Measurements from ENCODE around the gene NT5C3A. TPM values are rescaled to one million over a fixed set of nuclear protein-coding genes. Genes with fewer than 3 reads are reported as not detected.
"Not testable (repeated sequence)": the region's sequence is repeated elsewhere in the genome, so short reads cannot be mapped to it uniquely, and the experiment has no call there.

The NT5C3A gene
- polyA plus RNA-seq, 4 donors: 32.5 to 39.9 (median 36.5) TPM

DNA sequence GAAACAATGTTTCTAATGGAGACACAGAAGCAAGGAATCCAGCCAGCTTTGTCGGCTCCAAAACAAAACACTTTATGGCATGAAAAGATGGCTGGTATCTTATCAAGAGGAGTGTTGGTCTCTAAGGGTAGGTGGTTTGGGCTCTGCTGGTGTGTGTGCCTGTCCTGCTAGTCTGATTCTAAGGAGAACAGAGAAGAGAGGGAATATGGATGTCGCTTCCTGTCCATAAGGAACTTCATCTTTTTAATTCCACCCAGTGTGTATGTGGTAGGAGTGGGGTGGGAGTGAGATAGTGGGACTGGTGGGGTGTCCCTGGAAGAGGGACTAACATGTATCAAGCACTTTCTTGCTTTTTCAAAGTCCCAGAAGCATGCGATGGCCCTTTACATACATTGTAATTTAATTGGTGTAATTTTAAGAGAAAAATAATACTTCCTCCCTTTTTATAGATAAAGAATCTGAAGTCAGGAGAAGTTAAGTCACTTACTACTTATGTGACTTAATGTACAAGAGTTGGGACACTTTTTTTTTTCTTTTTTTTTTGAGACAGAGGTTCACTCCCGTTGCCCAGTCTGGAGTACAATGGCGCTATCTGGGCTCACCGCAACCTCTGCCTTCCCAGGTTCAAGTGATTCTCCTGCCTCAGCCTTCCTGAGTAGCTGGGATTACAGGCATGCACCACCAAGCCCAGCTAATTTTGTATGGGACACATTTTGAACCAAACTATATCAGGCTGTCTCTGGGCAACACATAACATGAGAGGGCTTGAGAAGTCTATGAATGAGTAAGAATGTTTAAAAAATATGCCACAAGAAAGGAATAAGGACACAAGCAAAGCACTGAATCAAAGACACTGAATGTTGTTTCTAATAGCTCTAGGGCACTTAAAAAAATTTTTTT, 18.8 kb downstream of the NT5C3A start:
- DNase-seq (ENCODE audit: low read depth in 4 of 4, low spot score in 3 of 4): no peak

- no peak for DNase-seq (ENCODE audit: low read depth in 4 of 4, low spot score in 3 of 4)
Observed at GRCh38 chr7:33041631-33042428, 20.7 kb downstream of the NT5C3A start.

DNA sequence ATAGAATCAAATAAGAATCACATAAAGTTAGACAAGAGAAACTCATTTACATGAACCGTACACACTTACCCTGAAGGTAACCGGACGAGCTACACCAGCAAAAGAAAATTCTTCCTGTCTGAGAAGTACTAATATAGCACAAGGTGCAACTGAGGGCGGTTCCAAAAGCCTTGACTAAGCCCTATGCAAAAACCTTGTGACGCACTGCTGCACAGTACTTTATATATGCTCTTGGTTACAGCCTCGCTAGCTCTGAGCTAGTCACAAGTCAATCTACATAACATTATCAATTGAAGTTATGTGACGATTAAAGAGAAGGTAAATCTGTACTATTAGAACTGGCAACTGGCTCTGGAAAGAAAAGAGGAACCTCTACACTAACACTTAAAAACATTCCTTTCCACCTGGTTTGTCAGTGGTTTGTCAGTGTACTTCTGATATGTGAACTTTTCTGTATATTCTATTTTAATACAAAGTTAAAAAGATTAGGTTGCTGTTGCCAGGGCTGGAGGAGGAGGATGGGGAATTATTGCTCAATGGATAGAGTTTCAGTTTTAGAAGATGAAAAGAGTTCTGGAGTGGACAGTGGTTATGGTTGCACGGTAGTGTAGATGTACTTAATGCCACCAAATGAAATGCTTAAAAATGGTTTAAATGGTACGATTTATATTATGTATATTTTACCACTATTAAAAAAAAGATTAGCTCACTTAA, 21.6 kb downstream of the NT5C3A start:
- DNase-seq (ENCODE audit: low read depth in 4 of 4, low spot score in 3 of 4): no peak

GRCh38 chr7:33039903-33040292, 22.7 kb downstream of the NT5C3A start:
- DNase-seq (ENCODE audit: low read depth in 4 of 4, low spot score in 3 of 4): no peak

GRCh38 chr7:33039257-33039902, 23.2 kb downstream of the NT5C3A start:
- no peak for DNase-seq (ENCODE audit: low read depth in 4 of 4, low spot score in 3 of 4)

GRCh38 chr7:33038639-33039038, 23.9 kb downstream of the NT5C3A start:
- DNase-seq (ENCODE audit: low read depth in 4 of 4, low spot score in 3 of 4): no peak

DNA sequence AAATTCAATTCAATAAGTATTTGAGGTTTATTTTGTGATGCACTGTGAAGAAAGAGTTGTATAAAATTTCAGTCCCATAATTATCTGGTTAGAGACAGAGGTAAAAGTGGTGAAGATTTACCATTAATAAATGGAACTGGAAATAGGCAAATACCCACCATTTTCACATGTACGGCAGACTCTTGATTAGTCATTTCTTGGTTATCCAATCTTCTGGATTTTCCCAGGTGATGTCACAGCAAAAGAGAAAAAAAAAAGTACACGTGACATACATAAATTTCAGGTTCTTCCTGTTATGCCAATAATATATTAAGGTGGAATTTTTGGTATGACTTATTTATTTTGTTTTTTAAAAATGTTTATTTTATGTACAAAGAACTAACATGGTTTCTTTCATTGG, 26.8 kb downstream of the NT5C3A start:
- DNase-seq (ENCODE audit: low read depth in 4 of 4, low spot score in 3 of 4): no peak

DNA sequence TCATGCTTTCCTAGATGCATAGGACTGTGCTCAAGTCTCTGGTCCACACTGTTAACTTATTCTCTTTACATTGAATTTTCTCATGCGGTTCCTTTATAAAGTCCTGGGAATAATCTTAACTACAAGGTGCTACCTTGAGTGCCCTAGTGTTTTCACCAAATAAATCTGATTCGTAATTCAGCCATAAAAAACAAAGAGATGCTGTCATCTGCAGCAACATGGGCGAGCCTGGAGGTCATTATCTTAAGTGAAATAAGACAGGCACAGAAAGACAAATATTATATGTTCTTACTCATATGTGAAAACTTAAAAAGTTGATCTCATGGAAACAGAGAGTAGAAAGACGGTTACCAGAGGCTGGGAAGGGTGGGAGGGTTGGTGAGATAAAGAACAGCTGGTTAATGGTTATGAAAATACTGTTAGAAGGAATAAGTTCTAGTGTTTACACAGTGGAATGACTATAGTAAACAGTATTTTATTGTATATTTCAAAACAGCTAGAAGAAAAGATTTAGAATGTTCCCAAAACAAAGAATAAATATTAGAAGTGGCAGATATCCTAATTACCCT, 38.3 kb downstream of the NT5C3A start:
- DNase-seq (ENCODE audit: low read depth in 4 of 4, low spot score in 3 of 4): no peak

GRCh38 chr7:33012364-33012763, 50.2 kb downstream of the NT5C3A start:
- DNase-seq (ENCODE audit: low read depth in 4 of 4, low spot score in 3 of 4): no peak

- no peak for DNase-seq (ENCODE audit: low read depth in 4 of 4, low spot score in 3 of 4)
Observed at GRCh38 chr7:33009734-33010133, 52.8 kb downstream of the NT5C3A start.

- not testable (repeated sequence) for DNase-seq (ENCODE audit: low read depth in 4 of 4, low spot score in 3 of 4)
Observed at GRCh38 chr7:33005690-33006089, 56.9 kb downstream of the NT5C3A start.

DNA sequence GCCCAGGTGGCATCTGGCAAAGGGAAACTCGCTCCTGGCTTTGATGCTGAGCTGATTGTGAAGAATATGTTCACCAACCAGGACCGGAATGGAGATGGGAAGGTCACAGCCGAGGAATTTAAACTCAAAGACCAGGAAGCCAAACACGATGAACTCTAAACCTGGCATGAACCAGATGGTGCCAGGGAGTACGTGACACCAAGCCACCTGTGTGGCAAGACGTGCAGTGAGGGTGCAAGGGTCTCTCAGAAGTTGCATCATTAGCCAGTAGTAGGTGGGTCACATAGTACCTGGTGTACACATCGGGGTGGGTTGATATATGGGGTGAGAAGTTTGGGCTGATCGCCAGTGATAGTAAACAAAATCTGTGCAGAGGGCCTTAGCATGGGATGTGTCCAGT, 57.4 kb downstream of the NT5C3A start:
- DNase-seq (ENCODE audit: low read depth in 4 of 4, low spot score in 3 of 4): not testable (repeated sequence)

DNA sequence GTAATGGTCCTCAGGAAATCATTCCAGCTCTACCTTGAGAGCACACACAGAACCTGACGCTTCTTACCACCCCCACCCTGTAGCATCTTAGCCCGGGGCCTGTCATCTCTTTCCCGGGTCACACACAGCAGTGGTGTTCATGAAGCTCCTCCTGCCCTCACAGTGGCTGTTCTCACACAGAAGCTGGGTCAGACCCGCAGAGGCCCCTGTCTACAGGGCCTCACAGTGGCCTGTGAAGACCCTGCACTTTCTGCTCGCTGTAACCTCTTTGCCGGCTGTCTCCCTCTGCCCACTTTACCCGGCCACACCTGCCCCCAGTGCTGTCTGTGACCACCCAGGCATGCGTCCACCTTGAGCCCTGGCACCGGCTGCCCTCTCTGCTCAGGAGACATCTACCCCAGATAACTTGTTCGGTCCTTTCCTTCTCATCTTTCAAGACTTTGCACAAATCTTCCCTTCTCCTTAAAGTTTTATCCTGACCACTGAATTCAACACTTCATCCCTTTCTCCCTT, 58.4 kb downstream of the NT5C3A start:
- not testable (repeated sequence) for DNase-seq (ENCODE audit: low read depth in 4 of 4, low spot score in 3 of 4)

DNA sequence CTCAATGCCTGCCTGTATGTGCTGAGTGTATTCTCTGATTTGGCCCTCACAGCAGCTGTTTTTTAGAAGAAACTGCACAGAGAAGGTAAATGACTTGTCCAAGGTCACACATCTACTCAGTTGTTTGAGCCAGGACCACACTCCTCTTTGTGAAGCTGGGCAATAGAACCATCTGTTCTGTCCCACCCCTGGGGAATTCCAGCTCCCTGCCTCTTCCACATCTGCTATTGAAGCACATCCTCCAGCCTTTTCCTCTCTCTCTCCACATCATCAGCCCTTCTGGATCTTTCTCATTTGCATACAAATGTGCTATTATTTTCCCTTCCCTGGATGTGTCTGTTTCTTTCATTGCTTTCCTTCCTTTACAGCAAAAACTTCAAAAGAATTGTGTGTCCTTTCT, 59.5 kb downstream of the NT5C3A start:
- DNase-seq (ENCODE audit: low read depth in 4 of 4, low spot score in 3 of 4): not testable (repeated sequence)

DNA sequence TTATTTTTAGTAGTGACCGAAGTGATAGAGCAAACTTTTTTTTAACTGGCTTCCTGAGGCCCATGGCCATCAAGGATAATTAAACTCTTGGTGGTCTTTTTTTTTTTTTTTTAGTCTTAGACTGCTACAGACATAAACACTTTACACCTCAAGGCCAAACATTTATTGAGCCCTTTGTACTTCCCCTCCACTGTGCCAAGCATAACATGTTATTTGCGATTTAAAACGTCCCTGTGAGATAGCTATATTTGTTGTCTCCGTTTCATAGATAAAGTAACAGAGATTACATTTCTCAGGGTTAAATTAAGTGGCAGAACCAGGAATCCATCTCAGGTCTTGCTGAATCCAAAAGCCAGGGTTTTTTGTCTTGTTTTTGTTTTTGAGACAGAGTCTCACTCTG, 63.2 kb downstream of the NT5C3A start:
- DNase-seq (ENCODE audit: low read depth in 4 of 4, low spot score in 3 of 4): not testable (repeated sequence)

DNA sequence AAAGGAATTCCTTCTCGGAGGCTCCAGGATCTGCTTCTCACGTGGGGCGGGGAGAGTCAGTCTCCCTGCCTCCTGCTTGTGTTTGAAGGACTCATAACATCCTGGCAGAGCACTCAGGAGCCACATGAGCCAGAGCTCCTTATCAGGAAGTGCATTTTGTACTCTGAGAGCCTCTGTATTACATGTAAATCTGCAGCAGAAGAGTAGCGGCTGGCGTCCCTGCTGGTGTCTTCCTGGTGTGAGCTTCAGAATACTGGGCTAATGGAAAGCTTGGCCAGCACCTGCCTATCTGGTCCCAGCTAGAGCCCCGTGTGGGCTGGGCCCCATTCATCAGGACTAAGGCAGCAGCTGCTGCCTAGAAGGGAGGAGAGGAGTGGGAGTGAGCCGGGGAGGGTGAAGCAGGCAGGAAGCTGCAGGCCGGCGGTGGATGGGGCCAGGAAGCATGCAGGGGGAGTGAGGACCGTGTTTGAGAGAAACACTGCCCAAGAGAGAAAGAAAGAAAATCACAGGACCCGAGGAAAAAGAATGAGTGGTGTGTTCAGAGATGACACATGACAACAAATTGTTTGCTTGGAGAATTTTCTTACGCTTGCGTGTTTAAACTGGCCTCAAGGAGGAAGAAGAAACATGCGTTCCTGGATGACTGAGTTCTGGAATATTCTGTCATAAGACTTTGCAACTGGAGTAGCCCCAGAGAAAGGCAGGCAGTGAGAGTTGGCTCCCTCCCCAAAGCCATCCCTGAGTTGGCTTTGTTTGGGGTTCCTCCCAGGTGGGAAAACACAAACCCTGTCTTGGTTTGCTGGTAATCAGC, 64.0 kb downstream of the NT5C3A start:
- DNase-seq (ENCODE audit: low read depth in 4 of 4, low spot score in 3 of 4): peak in 2 of 4 donors; percentile 18 to 30

GRCh38 chr7:32997956-32998355, 64.6 kb downstream of the NT5C3A start:
- DNase-seq (ENCODE audit: low read depth in 4 of 4, low spot score in 3 of 4): not testable (repeated sequence)

DNA sequence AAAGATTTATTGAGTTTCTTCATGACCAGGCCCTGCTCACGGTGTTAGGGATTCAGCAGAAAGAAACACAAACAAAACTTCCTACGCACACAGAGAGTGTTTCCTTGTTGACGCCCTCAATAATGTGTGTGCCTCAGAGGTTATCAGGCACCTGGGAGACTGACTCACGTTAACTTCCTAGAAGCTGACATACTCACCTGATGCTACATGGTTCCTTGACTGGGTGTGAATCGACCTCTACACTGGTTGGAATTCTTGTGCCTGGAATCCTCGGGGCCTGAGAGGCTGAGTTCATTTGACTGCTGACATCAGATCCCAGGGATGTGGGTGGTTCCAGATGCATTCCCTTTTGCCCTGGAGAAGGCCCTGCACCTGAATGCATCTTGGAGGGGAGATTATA, 69.8 kb downstream of the NT5C3A start:
- DNase-seq (ENCODE audit: low read depth in 4 of 4, low spot score in 3 of 4): not testable (repeated sequence)
